ENCODE results near the gene AMZ1.

GRCh38 chr7:2692543-2692942 lies 4.5 kb downstream of the AMZ1 start:
- TF ChIP-seq POLR2A (IDR thresholded peaks at IDR 0.05) (no peak), CTCF (IDR thresholded peaks at IDR 0.05) (no peak)
